ENCODE data around the gene MRPL16.

Gene MRPL16

GRCh38 chr11:59769828-59770227 is 40.8 kb downstream of the MRPL16 start:
- DNase-seq: no peak

GRCh38 chr11:59769111-59769510 is 41.5 kb downstream of the MRPL16 start:
- DNase-seq: no peak

GRCh38 chr11:59767225-59767611 is 43.4 kb downstream of the MRPL16 start:
- DNase-seq: no peak

GRCh38 chr11:59766542-59767224 is 43.9 kb downstream of the MRPL16 start:
- peak; percentile 69 for DNase-seq

GRCh38 chr11:59765068-59765735 is 45.4 kb downstream of the MRPL16 start:
- no peak for DNase-seq

GRCh38 chr11:59761993-59762392 is 48.6 kb downstream of the MRPL16 start:
- peak; percentile 73 for DNase-seq

GRCh38 chr11:59760771-59761170 is 49.8 kb downstream of the MRPL16 start:
- no peak for DNase-seq

GRCh38 chr11:59759900-59760299 is 50.7 kb downstream of the MRPL16 start:
- peak; percentile 60 for DNase-seq

- no peak for DNase-seq
Measured at GRCh38 chr11:59758401-59759037, 52.1 kb downstream of the MRPL16 start.

- no peak for DNase-seq
Measured at GRCh38 chr11:59756845-59757244, 53.7 kb downstream of the MRPL16 start.

GRCh38 chr11:59756558-59756840 is 54.1 kb downstream of the MRPL16 start:
- DNase-seq: no peak
